IMR-90 (cell line): ENCODE results near the gene DEFB112.

Experiments
- BHLHE40 ChIP-seq: fragments of 150-350 bp; IDR thresholded peaks from 2 replicates; pipeline ENCODE4 v1.6.1; 2016; ENCODE audit warnings: mild to moderate bottlenecking, low read depth, low read length
- CEBPB ChIP-seq: IDR thresholded peaks from 2 replicates; pipeline ENCODE4 v1.6.1; 2012; ENCODE audit warnings: low read depth, low read length, improper control_type of control experiment
- CHD1 ChIP-seq: IDR thresholded peaks from 2 replicates; pipeline ENCODE4 v1.6.1; 2012; ENCODE audit warnings: low read depth, low read length, improper control_type of control experiment
- MXI1 ChIP-seq: IDR thresholded peaks from 2 replicates; pipeline ENCODE4 v1.6.1; 2012; ENCODE audit warnings: low read depth, mild to moderate bottlenecking, low read length, moderate library complexity, borderline replicate concordance
- POLR2A ChIP-seq: IDR thresholded peaks from 2 replicates; pipeline ENCODE4 v1.6.1; 2012; ENCODE audit warnings: mild to moderate bottlenecking, low read depth, low read length
- RAD21 ChIP-seq: IDR thresholded peaks from 2 replicates; pipeline ENCODE4 v1.6.1; 2012; ENCODE audit warnings: low read length, improper control_type of control experiment
- RCOR1 ChIP-seq: IDR thresholded peaks from 2 replicates; pipeline ENCODE4 v1.6.1; 2012; ENCODE audit warnings: mild to moderate bottlenecking, low read length, improper control_type of control experiment; ENCODE audit not compliant: insufficient replicate concordance
- RFX5 ChIP-seq: IDR thresholded peaks from 2 replicates; pipeline ENCODE4 v1.8.0; 2012; ENCODE audit warnings: low read depth, mild to moderate bottlenecking, low read length, moderate library complexity
- TF ChIP-seq, protein P1 (sequence below): conservative IDR thresholded peaks from 2 replicates; pipeline ENCODE4 v1.5.1; 2012; ENCODE audit warnings: mild to moderate bottlenecking, low read depth, low read length, improper control_type of control experiment
- TF ChIP-seq, protein P2 (sequence below): fragments of 150-350 bp; IDR thresholded peaks from 2 replicates; pipeline ENCODE4 v1.6.1; 2016; ENCODE audit warnings: low read depth, mild to moderate bottlenecking, low read length, moderate library complexity, borderline replicate concordance

DNA sequence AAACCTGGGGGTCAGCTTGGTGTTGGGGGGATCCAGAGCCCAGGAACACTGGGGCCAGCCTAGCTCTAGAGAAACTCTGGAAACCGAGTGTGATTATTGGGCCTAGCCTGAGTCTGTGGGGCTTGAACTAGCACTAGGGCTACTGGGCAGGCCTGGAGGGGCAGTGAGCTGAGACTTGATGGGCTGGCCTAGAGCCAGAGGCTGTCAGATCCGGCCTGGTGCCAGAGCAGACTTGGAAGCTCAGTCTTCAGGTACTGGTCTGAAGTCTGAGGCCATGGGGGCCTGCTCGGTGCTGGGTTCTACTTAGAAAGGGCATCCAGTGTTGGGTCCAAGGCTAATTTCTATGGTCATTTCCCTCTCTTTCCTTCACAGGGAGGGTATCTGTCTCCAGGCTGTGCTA, 2.7 kb downstream of the DEFB112 start:
- TF ChIP-seq, protein P1, sequence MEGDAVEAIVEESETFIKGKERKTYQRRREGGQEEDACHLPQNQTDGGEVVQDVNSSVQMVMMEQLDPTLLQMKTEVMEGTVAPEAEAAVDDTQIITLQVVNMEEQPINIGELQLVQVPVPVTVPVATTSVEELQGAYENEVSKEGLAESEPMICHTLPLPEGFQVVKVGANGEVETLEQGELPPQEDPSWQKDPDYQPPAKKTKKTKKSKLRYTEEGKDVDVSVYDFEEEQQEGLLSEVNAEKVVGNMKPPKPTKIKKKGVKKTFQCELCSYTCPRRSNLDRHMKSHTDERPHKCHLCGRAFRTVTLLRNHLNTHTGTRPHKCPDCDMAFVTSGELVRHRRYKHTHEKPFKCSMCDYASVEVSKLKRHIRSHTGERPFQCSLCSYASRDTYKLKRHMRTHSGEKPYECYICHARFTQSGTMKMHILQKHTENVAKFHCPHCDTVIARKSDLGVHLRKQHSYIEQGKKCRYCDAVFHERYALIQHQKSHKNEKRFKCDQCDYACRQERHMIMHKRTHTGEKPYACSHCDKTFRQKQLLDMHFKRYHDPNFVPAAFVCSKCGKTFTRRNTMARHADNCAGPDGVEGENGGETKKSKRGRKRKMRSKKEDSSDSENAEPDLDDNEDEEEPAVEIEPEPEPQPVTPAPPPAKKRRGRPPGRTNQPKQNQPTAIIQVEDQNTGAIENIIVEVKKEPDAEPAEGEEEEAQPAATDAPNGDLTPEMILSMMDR, result no peak
- TF ChIP-seq BHLHE40, result no peak
- no peak for TF ChIP-seq POLR2A
- TF ChIP-seq, protein P2, sequence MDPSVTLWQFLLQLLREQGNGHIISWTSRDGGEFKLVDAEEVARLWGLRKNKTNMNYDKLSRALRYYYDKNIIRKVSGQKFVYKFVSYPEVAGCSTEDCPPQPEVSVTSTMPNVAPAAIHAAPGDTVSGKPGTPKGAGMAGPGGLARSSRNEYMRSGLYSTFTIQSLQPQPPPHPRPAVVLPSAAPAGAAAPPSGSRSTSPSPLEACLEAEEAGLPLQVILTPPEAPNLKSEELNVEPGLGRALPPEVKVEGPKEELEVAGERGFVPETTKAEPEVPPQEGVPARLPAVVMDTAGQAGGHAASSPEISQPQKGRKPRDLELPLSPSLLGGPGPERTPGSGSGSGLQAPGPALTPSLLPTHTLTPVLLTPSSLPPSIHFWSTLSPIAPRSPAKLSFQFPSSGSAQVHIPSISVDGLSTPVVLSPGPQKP, result no peak
- TF ChIP-seq RAD21, result no peak
- no peak for TF ChIP-seq MXI1
- TF ChIP-seq RFX5, result no peak
- TF ChIP-seq CEBPB, result no peak
- TF ChIP-seq CHD1, result no peak
- no peak for TF ChIP-seq RCOR1
